GM12891 (cell line): ENCODE data around the gene ECE2.

Source experiments
- PAX5 ChIP-seq: IDR thresholded peaks from 2 replicates; pipeline ENCODE4 v1.6.1; 2011; ENCODE audit warnings: low read length, moderate library complexity, mild to moderate bottlenecking; ENCODE audit not compliant: insufficient read depth, severe bottlenecking
- POLR2A ChIP-seq: IDR thresholded peaks from 2 replicates; pipeline ENCODE4 v1.6.1; 2011; ENCODE audit warnings: low read depth, low read length, control low read depth
- POLR2AphosphoS5 ChIP-seq: IDR thresholded peaks from 2 replicates; pipeline ENCODE4 v1.6.1; 2011; ENCODE audit warnings: low read depth, low read length, control low read depth
- POU2F2 ChIP-seq: IDR thresholded peaks from 2 replicates; pipeline ENCODE4 v1.6.1; 2011; ENCODE audit warnings: low read depth, mild to moderate bottlenecking, control low read depth, low read length, moderate library complexity
- SPI1 ChIP-seq: IDR thresholded peaks from 2 replicates; pipeline ENCODE4 v1.6.1; 2011; ENCODE audit warnings: low read depth, low read length, control low read depth
- TAF1 ChIP-seq: IDR thresholded peaks from 2 replicates; pipeline ENCODE4 v1.6.1; 2011; ENCODE audit warnings: low read depth, low read length, control low read depth

DNA sequence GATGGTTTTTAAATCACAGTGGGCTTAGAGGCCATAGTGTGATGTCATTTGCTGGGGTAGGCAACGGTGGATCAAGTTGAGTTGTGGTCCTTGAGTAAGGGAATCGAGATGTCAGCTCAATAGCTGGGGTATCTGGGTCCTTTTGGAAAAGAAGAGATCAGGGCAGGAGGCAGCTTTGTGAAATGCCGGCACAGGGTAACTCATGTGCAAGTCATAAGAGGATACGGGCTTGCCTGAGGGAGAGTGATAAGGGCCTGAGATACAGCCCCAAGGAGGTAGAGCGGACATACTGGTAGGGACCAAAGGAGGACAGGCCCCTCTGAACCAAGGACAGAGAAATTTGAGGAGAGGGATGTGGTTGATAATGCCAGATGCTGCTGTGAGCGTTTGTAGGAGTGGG, 57.4 kb downstream of the ECE2 start:
- TF ChIP-seq POLR2A, result no peak
- peak; percentile 61 for TF ChIP-seq POLR2AphosphoS5
- TF ChIP-seq TAF1, result no peak
- TF ChIP-seq SPI1, result no peak
- no peak for TF ChIP-seq PAX5
- no peak for TF ChIP-seq POU2F2
